NCI-H1105 treated with DMSO at 0.1 percent for 48 hours (cell line): Measurements from ENCODE around the gene SCGB1D2.
"Not testable (repeated sequence)": the region's sequence is repeated elsewhere in the genome, so short reads cannot be mapped to it uniquely, and the experiment has no call there.

Source experiments
- DNase-seq: peaks from one replicate; lab custom pipeline; 2025; lab: John Stamatoyannopoulos, UW

Gene SCGB1D2, protein sequence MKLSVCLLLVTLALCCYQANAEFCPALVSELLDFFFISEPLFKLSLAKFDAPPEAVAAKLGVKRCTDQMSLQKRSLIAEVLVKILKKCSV

DNA sequence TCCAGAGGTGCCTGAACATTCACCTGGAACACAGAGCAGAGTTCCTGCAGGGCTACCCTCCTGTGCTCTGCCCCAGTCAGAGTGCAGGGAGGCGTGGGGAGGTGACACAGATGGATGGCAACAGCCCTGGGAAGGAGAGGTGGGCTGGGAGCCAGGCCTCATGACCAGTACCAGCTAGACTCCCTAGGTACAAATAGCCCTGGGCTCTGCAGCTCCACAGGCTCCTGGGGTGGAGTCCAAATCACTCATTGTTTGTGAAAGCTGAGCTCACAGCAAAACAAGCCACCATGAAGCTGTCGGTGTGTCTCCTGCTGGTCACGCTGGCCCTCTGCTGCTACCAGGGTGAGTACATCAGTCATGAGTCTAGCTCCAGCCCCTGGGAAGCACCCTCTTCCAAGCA is at the start of gene SCGB1D2:
Gene SCGB1D2, plus strand, starts transcription at position 219 of the 400 bp plus-strand sequence. Its CDS starts 69 bp downstream, at position 288.
- peak; percentile 37 for DNase-seq

DNA sequence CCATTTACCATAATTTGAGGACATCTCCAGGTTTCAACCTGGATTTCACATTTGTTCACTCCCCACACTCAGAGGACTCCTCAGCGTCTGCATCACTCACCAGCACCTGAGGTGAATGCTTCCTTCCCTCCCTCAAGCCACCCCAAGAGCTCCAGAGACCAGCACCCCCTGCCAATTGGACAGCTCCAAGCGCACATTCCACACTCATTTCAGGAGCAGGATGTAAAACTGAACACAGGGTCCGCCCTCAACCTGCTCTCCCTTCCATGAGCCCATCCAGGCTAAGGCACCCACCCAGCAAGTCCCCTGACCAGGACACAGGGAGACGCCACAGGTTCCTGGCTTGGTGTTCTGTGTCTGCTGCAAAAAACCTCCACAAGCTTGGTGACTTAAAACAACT is 48.1 kb upstream of the SCGB1D2 start:
- DNase-seq: no peak

DNA sequence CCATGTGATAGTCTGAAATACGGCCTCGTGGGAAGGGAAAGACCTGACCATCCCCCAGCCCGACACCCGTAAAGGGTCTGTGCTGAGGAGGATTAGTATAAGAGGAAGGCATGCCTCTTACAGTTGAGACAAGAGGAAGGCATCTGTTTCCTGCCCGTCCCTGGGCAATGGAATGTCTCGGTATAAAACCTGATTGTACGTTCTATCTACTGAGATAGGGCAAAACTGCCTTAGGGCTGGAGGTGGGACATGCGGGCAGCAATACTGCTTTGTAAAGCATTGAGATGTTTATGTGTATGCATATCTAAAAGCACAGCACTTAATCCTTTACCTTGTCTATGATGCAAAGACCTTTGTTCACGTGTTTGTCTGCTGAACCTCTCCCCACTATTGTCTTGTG is 47.0 kb upstream of the SCGB1D2 start:
- not testable (repeated sequence) for DNase-seq

DNA sequence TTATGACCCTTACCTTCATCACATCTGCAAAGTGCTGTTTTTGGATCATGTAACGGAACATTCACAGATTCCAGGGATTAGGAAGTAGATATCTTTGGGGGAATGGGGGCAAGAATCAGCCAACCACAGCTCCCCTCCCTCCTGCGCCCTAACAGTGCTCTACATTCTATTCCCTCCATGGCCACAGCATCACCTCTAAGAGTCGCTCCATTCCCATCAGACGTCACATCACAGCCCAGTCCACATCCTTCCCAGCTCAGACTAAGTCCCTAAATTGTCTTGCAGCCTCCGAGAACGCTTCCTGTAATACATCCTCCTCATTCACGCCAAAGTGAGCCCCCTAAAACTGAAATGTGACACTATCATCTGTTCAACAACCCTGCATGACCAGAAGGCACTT is 46.1 kb upstream of the SCGB1D2 start:
- DNase-seq: no peak

DNA sequence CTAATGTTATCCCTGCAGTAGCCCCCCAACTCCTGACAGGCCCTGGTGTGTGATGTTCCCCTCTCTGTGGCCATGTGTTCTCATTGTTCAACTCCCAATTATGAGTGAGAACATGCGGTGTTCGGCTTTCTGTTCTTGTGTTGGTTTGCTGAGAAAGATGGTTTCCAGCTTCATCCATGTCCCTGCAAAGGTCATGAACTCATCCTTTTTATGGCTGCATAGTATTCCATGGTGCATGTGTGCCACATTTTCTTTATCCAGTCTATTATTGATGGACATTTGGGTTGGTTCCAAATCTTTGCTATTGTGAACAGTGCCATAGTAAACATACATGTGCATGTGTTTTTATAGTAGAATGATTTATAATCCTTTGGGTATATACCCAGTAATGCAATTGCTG is 44.6 kb upstream of the SCGB1D2 start:
- not testable (repeated sequence) for DNase-seq

DNA sequence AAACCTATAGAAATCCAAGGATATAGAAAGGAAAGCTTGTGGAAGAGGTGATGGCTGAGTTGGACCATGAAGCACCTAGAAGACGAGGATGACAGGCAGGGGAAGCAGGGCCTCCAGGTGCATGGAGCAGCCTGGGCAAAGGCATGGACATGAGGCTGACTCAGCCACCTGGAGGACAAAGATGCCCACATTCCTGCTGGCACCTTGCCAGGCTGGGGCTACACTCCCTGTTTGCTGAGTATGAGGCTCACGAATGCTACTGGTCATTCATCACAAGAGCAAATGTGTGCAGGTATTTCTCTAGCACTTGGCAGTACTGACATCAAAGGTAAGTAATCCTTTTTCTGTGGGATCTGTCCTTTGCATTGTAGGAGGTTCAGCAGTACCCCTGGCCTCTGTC is 40.7 kb upstream of the SCGB1D2 start:
- DNase-seq: no peak

DNA sequence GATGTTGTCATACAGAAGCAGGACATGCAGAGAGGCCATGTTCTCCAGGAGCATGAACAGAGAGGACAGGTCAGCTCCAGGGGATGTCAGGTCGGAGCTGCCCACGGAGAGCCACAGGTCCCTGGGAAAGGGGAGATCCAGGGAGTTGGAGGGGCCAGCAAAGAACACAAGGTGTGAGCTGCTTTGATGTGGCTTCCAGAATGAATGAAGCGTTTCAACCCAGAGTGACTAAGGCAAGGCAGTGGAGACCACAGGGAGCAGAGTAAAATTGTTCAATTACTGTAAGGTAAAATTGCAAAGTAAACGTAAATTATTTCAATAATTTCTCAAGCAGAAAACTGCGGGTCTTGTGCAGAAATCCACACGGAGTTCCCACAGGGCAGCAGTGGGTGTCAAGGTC is 39.1 kb upstream of the SCGB1D2 start:
- no peak for DNase-seq

DNA sequence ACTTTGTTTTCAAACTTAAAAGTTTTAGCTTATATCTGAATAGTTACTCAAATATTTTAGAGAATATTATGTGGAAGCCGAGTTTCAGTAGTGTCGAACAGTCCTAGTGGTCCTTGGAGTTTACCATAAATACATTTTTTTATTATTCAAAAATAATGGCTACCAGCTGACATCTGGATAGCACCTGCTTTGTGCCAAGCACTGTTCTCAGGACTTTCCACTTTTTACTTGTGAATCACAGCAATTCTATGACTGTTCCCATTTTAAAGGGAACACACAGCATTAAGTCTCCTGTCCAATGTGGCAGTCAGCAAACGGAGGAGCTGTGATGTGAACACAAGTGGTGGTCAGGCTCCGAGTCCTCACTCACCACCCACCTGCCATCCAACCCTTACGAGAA is 37.6 kb upstream of the SCGB1D2 start:
- DNase-seq: no peak

DNA sequence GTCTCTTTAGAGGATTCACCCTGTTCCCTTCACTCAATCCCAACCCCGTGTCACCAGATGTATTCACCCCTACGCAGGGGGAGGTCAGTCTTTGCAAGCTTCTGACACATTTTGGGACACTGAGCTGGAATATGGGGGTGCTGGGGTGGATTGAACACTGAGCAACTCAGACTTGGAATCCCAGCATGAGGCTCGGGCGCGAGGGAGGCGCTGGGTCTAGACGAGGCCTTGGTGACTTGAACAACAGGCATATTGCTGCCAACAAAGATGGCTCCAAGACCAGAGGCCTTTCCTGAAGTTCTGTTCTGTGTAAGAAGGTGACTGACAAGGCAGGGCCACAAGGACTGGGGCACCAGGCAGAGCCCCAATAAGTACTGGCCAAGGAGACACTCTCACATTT is 36.6 kb upstream of the SCGB1D2 start:
- DNase-seq: no peak

DNA sequence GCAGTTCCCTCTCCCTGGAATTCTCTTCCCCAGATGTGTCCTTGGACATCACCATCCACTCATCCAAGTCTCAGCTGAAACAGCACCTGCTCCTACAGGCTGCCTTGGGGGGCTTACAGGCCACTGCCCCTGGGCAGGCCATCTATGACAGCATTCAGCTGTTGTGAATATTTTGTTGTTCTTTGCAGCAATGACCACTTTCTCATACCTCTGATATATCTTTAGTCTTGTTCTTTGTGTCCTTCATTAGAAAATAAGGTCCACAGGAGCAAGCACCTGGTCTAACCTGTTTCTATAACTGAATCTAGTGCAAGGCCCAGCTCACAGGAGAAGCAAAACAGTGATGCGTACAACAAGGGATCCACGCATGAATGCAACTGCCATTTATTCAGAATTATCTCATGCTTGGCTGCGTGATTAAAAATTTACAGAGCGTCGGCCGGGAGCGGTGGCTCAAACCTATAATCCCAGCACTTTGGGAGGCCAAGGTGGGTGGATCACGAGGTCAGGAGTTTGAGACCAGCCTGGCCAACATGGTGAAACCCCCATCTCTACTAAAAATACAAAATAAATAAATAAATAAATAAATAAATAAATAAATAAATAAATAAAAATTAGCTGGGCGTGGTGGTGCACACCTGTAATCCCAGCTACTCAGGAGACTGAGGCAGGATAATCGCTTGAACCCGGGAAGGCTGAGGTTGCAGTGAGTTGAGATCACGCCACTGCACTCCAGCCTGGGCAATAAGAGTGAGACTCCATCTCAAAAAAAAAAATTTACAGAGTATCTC is 35.6 kb upstream of the SCGB1D2 start:
- not testable (repeated sequence) for DNase-seq

DNA sequence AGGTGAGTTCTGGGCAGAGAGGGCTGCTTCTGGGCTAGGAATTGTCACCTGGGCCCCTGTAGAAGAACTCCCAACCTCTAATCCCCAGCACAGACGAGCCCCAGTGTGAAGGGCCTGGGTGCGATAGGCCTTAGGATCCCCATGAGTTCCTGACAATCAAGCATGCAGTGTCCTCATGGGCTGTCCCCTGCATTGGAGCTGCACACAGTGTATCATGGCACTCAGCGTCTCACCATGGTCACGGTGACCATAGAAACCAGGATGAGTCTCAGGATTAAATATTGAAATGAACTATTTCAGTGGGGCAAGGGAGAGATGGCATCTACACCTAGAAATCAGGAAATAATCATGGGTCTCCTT is 33.3 kb upstream of the SCGB1D2 start:
- no peak for DNase-seq

DNA sequence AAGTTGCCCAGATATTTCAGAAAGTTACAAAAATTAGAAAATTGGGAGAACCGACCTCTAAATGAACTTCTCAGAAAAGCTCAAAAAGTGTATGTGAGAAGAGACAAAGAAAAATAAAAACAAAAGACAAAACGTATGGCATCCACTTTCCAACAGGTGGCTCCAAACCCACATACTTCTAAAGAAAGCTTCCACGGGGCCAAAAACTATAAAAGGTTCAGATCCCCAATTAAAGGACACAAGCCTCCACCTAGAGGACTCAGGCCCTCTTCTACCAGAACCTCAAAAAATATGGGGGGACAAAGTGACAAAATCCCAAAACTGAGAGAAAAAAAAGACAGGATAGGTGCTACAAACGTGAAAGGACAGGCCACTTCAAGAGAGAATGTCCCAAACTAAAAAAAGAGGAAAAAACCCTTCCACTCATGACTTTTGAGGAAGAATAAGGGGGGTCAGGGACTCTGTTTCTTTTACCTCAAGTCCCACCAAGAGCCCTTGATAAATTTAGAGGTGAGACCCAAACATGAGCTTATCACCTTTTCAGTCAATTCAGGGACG is 24.8 kb upstream of the SCGB1D2 start:
- peak; percentile 50 for DNase-seq

DNA sequence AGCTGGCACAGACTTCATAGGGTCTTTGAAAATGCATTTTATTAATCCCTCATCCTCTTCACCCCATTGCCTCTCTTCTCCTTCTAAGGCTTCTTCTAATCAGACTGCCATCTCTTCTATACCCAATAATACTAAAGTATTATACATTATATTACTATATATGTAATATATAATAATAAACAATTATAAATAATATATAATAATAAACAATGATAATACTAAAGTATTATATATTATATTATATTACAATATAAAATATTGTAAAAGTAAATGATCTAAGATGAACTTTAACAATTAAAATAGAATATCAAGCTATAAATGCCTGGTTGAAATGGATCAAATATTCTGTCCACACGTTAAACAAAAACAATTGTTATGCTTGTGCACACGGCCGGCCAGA is 20.5 kb upstream of the SCGB1D2 start:
- no peak for DNase-seq

DNA sequence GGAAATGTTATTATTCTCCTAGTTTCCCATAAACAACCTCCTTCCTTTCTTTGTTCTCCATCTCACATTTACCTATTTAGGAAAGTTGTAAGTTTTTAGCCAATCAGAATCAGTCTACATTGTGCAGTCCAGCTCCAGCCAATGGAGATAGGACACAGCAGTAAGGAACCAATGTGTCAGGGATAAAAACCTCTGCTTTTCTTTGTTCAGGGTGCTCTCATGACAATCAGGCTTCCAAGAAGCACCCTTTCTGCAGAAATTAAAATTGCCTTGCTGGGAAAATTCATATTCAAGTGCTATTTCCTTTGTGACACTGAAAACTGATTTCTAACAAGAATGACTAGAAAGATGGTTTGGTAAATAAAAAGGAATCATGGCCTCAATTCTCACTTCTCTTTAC is 18.9 kb upstream of the SCGB1D2 start:
- peak; percentile 42 for DNase-seq

DNA sequence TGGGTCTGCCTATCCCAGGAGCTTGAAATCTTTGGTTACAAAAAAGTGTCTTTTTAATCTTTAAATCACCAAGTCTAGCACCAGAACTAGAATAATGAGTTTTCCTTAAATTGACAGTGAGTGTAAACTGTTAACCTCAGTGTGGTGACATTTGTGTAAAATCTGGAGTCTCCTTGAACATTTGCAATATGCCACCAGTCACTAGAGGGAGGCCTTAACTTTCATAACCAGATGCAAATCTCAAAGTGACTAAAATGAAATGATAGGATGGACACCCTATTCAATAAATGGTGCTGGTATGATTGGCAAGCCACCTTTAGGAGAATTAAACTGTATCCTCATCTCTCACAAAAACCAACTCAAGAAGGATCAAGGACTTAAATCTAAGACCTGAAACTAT is 8.3 kb upstream of the SCGB1D2 start:
- no peak for DNase-seq

DNA sequence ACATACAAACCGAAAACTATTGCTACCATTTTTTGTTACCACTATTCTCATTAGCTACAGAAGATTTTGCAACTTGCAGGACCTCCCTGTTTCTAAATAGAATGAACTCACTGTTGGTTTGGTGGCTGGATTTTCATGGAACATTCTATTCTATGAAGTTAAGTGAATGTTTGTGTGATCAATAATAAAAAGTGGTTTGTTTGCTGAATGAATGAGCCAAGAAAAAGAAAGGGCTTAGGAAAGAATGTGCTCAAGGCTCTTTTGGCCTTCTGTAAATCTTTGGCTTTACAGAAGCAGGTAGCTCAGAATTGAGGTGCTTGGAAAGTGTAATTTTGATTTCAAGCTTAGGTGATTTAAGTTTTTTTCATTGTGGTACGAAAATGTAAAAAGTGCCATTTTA is 5.9 kb upstream of the SCGB1D2 start:
- no peak for DNase-seq

DNA sequence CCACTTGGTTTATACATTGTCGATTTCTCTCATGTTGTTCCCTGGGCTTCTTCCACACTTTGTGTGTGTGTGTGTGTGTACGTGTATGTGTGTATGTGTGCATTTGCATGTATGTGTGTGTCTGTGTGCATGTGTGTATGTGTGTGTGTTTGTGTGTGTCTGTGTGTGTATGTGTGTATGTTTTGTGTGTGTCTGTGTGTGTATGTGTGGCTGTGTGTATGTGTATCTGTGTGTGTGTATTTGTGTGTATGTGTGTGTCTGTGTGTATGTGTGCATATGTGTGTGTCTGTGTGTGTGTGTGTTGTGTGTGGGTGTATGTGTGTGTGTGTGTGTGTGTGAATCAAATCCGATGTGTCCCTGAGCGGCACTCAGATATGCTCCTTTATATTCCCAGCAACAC is 4.5 kb upstream of the SCGB1D2 start:
- no peak for DNase-seq

DNA sequence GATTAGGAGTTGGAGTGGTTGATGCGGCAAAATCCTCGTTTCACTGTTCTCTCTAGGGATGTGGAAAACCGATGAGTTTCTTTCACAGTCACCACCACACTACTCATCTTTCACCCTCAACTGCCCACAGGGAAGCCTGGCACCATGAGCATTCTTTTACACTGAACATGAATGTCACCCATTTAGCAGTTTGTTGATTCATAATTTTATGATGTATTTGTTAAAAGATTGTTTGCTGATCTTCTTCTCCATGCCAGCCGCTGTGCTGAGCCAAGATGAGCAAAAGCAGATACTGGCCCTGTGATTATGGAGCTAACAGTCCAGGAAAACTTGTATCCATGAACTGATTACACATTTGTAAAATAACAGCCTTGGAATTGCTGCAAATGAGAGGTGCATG is 3.9 kb upstream of the SCGB1D2 start:
- DNase-seq: no peak

DNA sequence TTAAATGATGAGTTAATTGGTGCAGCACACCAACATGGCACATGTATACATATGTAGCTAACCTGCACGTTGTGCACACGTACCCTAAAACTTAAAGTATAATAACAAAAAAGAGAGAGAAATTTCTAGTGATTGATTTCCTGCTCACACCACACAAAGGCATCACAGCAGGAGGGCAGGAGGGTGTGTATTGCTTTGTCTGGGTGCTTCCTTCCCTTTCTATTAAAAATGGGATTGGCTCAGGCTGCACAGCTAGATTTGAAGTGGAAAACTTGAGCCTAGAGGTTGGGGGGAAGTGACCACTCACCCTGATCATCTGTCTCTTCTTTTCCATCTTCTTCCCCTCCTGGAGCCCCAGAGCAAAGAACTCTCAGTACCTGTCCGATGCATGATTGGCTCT is 944 bp upstream of the SCGB1D2 start:
- DNase-seq: no peak

DNA sequence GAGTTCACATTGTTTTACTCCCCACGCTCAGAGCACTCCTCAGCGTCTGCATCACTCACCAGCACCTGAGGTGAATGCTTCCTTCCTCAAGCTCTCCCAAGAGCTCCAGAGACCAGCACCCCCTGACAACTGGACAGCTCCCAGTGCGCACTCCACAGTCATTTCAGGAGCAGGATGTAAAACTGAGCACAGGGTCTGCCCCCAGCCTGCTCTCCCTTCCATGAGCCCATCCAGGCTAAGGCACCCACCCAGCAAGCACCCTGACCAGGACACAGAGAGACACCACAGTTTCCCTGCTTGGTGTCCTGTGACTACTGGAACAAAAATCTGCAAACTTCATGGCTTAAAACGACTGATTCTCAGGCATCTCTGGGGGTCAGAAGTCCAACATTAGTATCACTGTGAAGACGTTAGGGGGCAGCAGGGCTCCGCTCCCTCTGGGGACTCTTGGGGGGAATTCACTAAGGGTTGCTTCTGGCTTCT is 3.3 kb downstream of the SCGB1D2 start:
- no peak for DNase-seq

DNA sequence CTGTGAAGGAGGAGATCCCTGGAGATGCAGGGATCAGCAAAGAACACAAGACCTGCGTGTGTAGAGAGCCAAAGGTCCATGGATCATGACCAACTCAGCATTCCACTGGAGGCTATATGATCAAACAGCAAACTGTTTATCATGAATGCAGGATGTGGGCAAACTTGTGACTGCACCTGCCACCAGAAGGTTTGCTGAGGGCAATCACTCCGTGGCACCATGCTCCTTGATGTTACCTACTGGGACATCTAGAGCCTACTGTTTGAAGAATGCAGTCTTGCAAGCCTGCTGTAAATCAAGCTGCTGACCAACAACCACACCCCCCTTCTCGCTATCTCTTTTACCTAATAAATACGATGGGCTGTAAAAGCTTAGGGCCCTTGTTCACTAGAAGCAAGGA is 9.7 kb downstream of the SCGB1D2 start:
- no peak for DNase-seq

DNA sequence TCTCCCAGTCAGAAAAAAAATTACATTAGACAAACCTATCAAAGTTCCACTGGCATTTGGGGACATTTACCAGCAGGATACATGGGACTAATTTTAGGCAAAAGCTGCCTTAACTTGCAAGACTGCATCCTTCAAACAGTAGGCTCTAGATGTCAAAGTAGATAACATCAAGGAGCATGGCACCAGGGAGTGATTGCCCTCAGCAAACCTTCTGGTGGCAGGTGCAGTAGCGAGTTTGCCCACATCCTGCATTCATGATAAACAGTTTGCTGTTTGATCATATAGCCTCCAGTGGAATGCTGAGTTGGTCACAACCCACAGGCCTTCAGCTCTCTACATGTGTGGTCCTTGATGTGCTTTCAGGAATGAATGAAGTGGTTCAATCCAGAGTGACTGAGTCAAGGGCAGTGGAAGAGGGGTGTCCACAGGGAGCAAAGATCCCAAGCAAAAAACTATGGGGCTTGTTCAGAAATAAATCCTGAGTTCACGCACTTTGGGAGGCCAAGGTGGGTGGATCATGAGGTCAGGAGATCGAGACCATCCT is 12.0 kb downstream of the SCGB1D2 start:
- no peak for DNase-seq

DNA sequence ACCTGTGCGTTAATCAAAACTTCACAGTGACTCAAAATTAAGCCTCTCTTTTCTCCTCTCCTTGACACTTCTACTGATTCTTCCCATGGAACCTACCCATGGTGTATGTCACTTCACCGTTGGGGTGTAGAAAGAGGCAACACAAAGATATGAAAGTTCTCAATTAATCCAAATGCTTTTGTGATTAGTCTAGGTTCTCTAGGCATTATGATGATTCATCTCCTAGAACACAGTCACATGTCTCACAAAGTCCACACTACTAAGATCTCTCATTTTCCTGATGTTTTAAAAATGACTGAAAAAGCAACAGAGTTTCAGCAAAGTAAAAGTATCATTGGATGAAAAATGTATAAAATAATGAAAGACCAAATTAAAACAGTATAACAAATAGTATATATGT is 14.2 kb downstream of the SCGB1D2 start:
- no peak for DNase-seq
